TTC549 (cell line): ENCODE results near the gene MBD3L4.
"Not testable (repeated sequence)": the region's sequence is repeated elsewhere in the genome, so short reads cannot be mapped to it uniquely, and the experiment has no call there.

ENCODE experiments used
- FAIRE-seq: peaks from 2 replicates; lab custom pipeline; 2012; peaks lifted over from hg19 to GRCh38; lab: Jason Lieb, UNC

MBD3L4 gene

GRCh38 chr19:7049021-7049420 is 9.0 kb upstream of the MBD3L4 start, which contains the start of gene MBD3L2:
Gene MBD3L2 (plus strand): TSS chr19:7049321. CDS start chr19:7049374, 53 bp downstream.
- not testable (repeated sequence) for FAIRE-seq

GRCh38 chr19:7041563-7041962 is 1.6 kb upstream of the MBD3L4 start:
- not testable (repeated sequence) for FAIRE-seq

- FAIRE-seq = not testable (repeated sequence)
These were observed 9.7 kb downstream of the MBD3L4 start, which contains the start of gene MBD3L5 for GRCh38 chr19:7030278-7030677. Gene MBD3L5 (plus strand): TSS chr19:7030578. CDS start chr19:7030612, 34 bp downstream.

- FAIRE-seq = not testable (repeated sequence)
These were observed 11.2 kb downstream of the MBD3L4 start for GRCh38 chr19:7028790-7029189.

DNA sequence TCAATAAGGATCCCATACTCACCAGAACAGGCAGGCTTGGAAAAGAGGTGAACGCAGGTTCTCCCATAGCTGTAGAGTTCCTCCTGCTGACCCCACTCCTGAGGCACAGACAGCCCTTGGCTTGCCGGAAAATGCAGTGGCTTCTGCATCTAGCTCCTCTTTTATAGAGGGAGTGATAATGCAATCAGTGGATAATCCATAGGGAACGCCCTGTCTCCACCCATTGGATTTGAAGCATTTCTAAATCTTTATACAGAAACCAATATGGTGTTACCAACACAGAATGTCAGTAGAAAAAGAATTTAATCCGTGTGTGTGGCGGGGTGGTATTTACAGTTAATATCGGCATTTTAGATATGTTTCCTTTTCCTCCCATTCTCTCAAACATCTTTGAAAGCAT is 18.6 kb downstream of the MBD3L4 start, which contains the start of gene MBD3L2B:
MBD3L2B (minus strand) TSS at position 101 of the 400 bp plus-strand sequence; CDS start at position 67, 34 bp downstream.
- not testable (repeated sequence) for FAIRE-seq

- FAIRE-seq = no peak
These were observed 21.2 kb downstream of the MBD3L4 start for GRCh38 chr19:7018828-7019227.

GRCh38 chr19:7013678-7014077 is 26.3 kb downstream of the MBD3L4 start:
- FAIRE-seq = no peak

- FAIRE-seq = no peak
These were observed 29.0 kb downstream of the MBD3L4 start for GRCh38 chr19:7010722-7011593.

DNA sequence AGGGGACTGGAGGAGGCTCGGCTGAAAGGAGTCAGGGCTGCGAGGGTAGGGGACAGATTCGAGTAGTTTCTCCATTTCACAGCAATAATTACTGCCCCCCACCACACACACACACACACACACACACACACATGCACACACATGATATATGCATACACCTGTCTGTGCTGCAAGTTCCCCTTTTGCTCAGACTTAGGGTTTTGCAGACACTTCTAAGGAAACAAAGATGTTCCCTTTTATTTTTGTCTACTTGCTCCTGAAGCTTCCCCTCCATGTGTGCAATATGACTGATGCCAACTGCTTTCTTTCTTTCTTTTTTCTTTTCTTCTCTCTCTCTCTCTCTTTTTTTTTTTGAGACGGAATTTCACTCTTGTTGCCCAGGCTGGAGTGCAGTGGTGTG is 32.1 kb downstream of the MBD3L4 start:
- FAIRE-seq = no peak

- no peak for FAIRE-seq
These were observed 33.8 kb downstream of the MBD3L4 start for GRCh38 chr19:7006135-7006704.

- no peak for FAIRE-seq
These were observed 35.6 kb downstream of the MBD3L4 start for GRCh38 chr19:7004313-7004931.

GRCh38 chr19:7000816-7001215 is 39.2 kb downstream of the MBD3L4 start:
- FAIRE-seq = no peak

GRCh38 chr19:7000333-7000732 is 39.6 kb downstream of the MBD3L4 start:
- FAIRE-seq = no peak

GRCh38 chr19:6999933-7000332 is 40.0 kb downstream of the MBD3L4 start:
- no peak for FAIRE-seq

GRCh38 chr19:6997679-6998445 is 42.1 kb downstream of the MBD3L4 start:
- no peak for FAIRE-seq

DNA sequence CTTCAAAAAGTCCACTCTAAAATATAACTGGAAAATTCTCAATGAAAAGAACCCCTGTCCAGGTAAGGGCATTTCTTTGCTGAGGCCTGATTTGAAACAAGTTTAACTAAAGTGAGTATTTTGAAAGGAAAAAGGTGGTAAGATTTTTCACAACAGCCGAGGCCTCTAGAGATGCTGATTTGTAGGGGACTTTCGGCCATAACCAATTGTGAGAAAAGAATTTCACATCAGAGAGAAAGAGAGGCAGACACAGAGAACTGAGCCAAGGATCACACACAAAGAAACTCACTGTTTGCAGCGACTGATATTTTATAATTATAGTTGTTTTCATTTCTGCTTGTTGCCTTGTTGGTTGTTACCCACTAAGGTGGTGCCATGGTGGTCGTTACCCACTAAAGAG is 43.2 kb downstream of the MBD3L4 start:
- no peak for FAIRE-seq

DNA sequence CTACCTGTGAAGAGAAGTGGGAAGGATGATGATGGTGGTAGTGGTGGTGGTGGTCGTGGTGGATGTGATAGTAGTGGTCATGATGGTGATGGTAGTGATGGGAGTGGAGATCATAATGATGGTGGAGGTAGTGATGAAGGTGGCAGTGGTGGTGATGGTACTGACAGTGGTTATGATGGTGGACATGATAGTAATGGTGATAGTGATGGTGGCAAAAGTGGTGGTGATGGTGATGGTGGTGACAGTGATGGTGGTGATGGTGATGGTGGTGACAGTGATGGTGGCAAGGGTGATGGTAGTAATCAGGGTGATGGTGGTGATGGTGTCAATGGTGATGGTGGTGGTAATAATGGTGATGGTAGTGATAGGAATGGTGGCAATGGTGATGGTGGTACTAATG is 44.9 kb downstream of the MBD3L4 start:
- FAIRE-seq = no peak

DNA sequence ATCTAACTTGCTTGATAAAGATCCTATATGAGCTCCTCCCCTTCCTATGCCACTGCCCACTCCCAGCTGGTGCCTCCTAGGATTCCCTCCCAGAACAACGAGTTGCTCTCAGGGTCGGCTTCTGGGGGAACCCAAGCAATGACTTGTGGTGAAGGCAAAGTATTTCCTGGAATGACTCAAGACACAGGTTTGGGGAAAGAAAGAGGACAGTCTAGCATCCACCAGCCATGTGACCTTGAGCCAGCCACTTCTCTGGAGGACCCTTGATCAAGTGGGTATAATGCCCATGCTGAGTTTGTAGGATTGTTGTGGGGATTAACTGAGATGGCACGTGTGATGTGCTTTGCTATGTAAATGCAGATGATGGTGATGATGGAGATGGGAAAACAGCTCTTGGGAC is 51.7 kb downstream of the MBD3L4 start:
- FAIRE-seq = no peak

GRCh38 chr19:6987850-6988249 is 52.1 kb downstream of the MBD3L4 start:
- no peak for FAIRE-seq
